ENCODE data around the gene CACNA1C.
A peak's percentile ranks its signal among the peaks of the same experiment; 100 is the strongest.

CACNA1C gene

GRCh38 chr12:2378835-2379330 is 326.1 kb downstream of the CACNA1C start:
- DNase-seq = no peak

- no peak for DNase-seq
These were observed 328.2 kb downstream of the CACNA1C start for GRCh38 chr12:2380946-2381345.

DNA sequence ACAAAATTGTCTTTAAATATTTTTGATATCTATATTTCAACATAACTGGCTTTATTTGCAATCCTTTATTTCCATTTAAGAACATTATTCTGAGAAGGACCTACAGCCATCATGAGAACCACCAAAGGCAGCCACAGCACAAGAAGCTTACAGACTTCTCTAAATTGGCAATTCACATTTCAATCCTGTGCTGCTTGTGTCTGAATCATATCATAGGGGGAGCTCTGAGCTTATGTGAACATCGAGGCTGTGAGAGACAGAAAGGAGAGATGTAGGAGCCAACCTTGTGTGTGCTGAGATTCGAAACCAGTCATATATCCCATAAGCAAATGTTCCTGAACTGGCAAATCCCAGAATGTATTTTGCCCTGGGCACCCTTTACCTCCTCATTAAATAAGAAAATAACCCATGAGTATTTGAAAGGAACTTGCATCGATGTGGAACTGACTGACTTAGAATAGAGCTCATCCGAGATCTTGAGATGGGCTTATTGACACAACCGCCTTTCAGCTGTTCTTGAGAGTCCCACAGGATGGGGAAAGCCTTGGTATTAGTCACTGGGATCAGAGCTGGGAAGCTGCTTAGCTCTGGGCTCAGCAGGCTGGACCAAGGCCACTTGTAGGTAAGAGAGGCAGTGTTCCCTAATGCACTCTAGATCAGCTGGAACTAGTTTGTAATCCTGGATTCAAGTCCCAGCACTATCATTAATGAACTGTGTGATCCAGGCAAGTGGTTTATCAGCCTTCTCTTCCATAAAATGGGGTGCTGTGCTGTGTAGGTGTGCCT is 329.8 kb downstream of the CACNA1C start:
- DNase-seq = no peak

DNA sequence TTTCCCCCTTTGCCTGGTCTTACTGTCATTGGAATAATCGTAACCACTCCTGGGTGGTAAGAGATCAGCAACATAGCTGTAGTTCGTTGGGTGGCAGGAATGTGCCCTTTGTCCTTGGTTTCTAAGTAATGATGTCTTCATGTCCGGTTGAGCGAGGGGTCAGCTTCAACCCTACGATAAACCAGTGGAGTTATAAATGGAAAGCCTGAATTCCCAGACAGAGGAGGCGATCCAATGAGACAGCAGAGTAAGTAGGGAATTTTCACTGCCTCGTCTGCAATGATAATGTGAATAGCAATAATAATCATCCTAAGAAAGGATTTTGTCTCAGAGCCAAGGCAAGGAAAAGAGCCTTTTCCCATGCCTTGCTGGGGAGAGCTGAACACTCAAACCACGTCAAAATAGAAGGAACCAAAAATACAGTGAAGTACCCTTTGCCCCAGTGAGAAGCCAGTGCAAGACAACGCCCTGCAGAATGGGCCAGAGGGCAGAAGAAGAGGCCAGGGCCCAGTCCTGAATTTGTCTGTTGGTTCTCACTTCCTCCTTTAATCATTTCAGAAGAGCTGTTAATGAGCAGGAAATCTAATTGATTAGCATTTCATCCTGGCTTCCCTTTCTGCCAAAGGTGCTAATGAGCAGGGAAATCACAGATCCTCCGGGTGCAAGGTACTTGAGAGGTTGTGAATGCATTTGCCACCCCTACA is 330.7 kb downstream of the CACNA1C start:
- DNase-seq = no peak

GRCh38 chr12:2384029-2384386 is 331.2 kb downstream of the CACNA1C start:
- no peak for DNase-seq

- no peak for DNase-seq
These were observed 332.0 kb downstream of the CACNA1C start for GRCh38 chr12:2384533-2385351.

DNA sequence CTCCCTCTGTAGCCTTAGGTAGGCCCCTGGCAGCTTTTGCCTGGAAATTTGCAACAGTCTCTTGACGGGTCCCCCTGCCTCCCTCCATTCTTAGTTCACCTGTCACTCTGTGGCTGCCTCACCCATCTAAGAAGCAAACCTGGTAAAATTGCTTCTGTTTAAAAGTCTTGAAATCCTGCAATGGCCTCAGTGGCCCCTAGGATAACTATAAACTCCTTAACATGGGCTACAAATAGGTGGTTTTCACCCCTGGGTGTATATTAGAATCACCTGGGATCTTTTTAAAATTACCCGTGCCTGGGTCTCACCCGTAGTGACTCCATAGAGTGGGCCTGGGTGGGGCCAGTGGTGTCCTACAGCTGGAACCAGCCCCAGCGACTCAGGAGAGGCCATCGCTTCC is 332.7 kb downstream of the CACNA1C start:
- DNase-seq = no peak

DNA sequence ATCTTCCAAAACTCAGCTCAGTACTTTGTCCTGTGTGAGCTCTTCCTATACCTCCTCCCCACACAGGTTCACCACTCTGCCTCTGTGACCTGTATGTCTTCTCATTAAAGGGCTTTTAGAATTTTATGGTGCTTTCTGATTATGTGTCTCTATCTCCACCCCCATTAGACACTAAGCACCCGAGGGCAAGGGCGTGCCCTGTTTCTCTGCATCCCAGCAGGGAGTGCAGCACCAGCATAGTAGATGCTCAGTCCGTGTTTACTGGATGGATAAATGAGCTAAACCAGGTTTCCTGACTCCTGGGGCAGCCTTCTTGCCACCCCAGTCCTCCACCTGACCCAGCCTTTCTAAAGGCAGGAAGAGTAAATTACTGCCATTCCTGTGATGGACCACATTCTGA is 333.8 kb downstream of the CACNA1C start:
- no peak for DNase-seq

GRCh38 chr12:2387103-2387834 is 334.5 kb downstream of the CACNA1C start:
- peak; percentile 23 to 39 for DNase-seq

DNA sequence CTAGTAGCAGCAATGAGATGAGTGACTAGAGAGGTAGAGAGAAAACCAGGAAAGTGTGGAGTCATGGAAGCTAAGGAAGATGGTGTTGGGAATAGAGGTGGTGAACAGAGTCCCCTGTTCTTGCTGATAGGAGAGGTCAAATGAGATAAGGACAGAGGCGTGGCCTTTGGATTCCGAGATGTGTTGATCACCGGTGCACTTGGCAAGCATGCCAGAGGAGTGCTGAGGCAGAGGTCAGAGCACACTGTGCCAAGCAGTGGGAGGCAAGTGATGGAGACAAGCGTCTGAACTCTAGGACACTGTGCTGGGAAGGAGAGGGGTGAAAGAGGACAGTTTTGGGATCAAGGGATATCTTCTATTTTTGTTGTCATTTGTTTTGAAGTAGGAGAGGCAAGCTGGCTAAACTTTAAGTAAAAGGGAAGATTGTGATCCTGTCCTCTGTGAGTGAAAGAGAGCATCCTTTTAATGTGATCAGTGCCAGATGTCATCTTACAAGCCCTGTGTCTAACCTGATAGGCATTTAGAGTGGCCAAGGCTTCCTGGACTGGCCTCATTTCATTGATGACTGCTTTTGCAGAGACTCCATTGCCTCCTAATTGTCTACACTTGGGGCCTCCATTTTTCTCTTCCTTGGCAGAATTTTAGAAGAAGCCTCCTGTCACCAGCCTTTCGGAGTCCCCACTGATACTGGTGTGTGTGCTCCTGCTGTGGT is 336.4 kb downstream of the CACNA1C start:
- no peak for DNase-seq

- no peak for DNase-seq
These were observed 337.3 kb downstream of the CACNA1C start for GRCh38 chr12:2390133-2390532.

GRCh38 chr12:2390850-2391390 is 338.1 kb downstream of the CACNA1C start:
- DNase-seq = no peak

- DNase-seq = no peak
These were observed 339.0 kb downstream of the CACNA1C start for GRCh38 chr12:2391740-2392331.

DNA sequence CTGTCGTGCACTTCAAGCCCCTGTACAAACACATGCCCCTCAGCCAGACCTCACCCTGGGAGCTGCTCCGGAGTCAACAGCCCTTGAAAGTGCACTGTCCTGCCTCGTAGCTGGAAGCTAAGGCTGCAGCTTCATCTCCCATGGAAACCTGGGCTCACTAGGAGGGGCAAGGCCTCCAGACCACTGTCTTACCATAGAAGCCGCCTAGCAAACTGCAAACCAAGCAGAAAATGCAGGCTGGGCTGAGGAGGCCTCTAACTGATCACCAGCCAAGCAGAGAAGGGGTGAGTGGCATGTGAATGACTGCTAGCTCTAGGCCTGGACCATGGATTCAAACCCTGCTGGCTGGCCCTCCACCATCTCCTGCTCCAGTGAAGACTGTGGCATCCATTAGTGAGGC is 340.2 kb downstream of the CACNA1C start:
- no peak for DNase-seq

DNA sequence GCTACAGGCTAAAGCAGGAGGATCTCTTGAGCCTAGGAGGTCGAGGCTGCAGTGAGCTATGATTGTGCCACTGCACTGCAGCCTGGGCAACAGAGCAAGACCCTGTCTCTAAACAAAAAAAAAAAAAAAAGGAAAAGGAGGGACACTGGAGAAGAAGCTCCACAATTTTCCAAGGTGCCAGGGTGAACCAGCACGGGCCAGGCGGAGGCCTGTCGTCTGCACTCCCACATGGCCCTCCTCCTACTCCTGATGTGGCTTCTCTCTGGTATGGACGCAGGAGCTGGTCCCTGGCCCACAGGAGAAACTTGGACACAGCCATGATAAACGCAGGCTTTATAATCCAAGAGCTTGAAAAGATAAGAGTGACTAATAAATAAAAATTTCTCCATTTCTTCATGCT is 341.2 kb downstream of the CACNA1C start:
- DNase-seq = no peak

DNA sequence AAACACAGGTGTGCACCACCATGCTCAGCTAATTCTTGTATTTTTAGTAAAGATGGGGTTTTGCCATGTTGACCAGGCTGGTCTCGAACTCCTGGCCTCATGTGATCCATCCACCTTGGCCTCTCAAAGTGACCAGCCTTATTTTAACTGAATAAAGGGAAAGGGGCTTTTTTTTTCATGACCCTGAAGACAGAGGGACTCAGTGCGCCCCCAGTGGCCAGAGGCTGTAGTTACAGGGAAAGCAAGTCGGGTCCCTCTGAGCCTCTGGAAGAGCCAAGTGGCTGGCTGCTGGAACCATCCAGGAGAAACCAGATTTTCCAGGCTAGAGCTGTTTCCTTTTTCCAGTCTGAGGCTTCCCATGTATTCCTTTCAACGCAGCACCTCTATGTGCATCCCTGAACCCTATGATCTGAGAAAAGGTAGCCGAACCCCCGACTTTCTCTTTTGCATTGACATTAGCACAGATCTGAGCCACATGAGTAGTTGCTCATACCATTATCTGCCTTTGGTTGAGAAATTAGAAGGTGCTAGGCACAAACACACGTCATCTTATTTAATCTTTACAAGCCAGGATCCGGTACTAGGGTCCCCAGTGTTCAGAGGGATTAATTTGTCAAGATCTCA is 342.7 kb downstream of the CACNA1C start:
- peak; percentile 37 to 42 for DNase-seq

- DNase-seq = no peak
These were observed 343.7 kb downstream of the CACNA1C start for GRCh38 chr12:2396448-2396871.

- DNase-seq = no peak
These were observed 344.7 kb downstream of the CACNA1C start for GRCh38 chr12:2397356-2398045.

DNA sequence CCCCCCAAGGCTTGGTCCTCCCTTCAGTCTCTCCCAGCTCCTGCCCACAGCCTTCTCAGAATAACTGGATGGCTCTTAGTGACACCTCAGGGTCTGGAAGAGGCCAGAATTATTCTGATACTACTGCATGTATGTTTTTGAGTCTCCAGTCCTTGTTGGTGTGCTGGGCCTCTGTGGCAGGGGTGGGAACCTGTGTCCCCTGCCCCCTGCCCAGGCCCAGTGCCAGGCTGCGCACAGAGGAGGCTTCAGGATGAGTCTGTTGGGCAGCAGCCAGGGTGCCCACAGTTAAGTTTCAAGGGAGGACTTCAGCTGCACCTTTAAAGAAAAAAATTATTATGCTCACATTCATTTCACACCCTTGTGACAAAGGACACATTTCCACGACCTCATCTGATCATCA is 348.3 kb downstream of the CACNA1C start:
- no peak for DNase-seq

GRCh38 chr12:2402073-2402579 is 349.3 kb downstream of the CACNA1C start:
- DNase-seq = no peak

Measured in stimulated activated CD4-positive, alpha-beta T cell treated with anti-CD3 and anti-CD28 coated beads, Interleukin-2, amount 100 ng/mL, for 48 hours (primary cell).